HG03378 (cell line): ENCODE results near the gene RIC1.
"Not testable (repeated sequence)": the region's sequence is repeated elsewhere in the genome, so short reads cannot be mapped to it uniquely, and the experiment has no call there.

Experiments
- ATAC-seq: cut with Tn5 transposase; IDR thresholded peaks from one replicate; pipeline ENCODE4 v1.9.1; 2021; ENCODE audit warnings: mild to moderate bottlenecking, moderate library complexity; ENCODE audit not compliant: unreplicated experiment

RIC1 gene

DNA sequence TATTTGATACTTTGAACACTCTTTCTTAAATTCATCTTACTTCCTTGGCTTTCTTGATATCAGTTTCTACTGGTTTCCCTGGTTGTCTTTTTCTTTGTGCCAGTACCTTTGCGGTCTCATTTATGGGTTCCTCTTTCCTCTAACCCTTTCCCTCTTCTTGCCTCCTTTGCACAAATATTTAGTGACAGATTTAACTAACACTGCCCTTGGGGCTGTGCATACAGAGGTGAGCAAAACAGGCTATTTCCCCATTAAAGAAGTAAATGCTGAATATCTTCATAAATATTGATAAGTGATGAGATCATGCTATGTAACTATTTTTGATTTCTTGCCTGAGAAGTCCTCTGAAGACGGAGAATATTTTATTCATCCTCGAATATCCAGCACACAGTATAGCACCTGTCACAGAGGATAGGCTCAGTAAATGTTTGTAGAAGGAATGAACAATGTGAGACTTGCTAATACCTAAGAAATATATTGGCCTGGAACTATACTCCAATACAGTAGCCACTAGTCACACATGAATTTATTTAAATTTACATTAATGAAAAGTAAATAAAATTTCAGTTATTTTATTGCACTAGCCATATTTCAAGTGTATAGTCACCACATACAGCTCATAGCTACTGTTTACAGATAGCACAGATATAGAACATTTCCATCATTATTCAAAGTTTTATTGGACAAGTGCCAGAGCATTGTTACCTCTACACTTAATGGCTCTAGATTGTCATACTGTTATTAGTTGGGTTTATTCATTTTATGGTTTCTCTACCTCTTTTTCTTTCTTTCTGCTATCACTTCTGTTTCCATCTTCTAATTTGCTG is 90.4 kb downstream of the RIC1 start:
- ATAC-seq = no peak

GRCh38 chr9:5720151-5720550 is 91.2 kb downstream of the RIC1 start:
- ATAC-seq = no peak

DNA sequence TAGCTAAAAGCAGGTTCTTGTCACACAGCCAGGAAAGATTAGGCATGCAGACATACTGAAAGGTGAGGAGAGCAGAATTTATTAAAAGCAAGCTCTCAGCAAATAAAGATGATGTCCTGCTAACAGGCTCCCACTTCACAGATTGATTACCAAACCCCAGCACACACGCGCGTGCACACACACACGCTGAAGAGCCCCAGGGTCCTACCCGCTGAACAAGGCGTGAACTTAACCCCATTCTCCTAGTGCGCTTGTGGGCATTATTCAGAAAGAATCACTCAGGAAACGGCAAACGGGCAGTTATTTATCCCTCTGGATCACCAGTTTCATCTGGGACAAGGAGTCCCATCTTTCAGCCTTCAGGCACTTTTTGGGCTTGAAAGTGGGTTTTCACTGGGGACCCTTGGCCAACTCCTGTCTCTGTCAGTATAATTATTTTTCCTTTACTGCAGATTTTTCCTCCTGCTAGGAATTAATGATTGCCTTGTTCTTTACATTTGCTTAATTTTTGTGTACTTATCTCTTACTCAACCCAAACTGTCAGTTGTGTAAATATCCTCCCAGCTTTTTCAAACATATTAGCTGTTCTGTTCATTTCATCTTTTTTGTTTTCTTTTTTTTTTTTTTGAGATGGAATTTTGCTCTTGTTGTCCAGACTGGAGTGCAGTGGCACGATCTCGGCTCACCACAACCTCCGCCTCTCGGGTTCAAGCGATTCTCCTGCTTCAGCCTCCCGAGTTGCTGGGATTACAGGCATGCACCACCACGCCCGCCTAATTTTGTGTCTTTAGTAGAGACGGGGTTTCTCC is 92.6 kb downstream of the RIC1 start:
- ATAC-seq = no peak

DNA sequence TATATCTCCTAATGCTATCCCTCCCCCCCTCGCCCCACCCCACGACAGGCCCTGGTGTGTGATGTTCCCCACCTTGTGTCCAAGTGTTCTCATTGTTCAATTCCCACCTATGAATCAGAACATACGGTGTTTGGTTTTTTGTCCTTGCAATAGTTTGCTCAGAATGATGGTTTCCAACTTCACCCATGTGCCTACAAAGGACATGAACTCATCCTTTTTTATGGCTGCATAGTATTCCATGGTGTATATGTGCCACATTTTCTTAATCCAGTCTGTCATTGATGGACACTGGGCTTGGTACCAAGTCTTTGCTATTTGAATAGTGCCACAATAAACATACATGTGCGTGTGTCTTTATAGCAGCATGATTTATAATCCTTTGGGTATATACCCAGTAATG is 93.8 kb downstream of the RIC1 start:
- ATAC-seq = not testable (repeated sequence)

DNA sequence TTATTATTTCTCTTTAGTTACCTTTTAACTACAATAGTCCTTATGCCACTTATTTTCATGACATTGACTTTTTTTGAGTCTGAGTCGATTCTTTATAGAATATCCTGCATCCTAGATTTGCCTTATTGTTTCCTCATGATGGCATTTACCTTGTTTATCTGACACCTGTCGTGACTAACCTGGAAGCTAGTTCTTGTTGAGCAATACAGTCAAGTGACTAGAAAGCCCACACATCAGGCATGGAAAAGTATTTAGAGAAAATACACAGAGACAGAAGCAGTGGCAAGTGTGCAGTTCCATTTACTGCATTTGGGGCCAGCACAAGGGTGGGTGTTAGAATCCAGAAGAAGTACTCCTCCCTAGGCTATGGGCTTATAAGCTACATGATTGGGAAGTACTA is 106.2 kb downstream of the RIC1 start:
- ATAC-seq = no peak

GRCh38 chr9:5736563-5737346 is 107.8 kb downstream of the RIC1 start:
- no peak for ATAC-seq

DNA sequence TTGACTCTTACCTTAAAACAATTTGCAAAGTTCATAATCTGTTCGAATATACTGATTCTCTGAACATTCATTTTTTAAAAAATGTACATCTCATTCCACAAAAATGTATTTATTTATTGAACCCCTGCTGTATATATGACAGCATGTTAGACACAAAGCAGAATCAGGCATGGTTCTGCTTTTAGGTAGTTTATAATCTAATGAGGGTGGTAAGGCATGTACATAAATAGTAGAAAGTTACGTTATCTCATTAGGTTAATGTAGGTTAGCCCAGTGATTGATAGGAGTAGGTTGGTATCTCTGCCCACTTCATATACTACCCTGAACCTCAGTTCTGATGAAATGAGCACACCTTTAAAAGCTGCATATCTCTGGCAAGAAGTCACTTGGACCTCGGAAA is 114.2 kb downstream of the RIC1 start:
- ATAC-seq = no peak

- no peak for ATAC-seq
These were observed 119.5 kb downstream of the RIC1 start for GRCh38 chr9:5748438-5748837.

DNA sequence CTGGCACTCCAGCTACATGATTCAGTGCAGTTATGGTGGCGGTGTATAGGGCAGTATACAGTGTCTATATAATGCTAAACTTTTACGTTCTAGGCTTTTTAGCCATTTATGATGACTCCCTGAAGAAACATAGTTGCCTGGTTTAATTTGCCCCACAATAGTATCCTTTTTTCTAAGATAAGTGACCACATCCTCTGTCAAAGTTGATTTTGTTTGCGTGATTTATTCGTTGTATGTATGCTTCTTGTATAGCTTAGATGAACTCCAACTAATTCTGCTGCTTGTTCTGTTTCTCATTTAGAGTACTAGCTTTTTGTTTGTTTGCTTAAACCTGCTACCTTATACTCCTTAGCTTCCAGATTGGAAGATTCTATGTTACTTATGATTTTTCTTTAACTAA is 120.4 kb downstream of the RIC1 start:
- ATAC-seq = no peak

GRCh38 chr9:5750569-5750968 is 121.7 kb downstream of the RIC1 start:
- ATAC-seq = no peak

DNA sequence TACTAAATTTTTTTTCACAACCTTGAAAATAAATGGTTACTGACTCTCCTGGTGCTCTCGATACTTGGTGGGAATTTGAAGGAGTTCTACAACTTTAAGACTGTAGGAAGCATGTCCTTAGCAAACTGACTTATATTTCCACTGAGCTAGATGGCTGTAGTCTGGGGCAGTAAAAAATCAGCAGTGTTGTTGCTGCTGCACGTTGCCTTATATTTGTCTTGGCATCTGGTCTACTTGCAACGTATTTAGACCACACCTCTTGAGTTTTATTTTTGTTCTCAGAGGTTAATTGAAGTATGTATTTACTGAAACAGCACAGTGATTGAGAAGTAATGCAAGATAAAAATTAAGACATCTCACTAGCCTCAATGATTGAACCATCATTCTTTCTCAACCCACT is 127.7 kb downstream of the RIC1 start:
- no peak for ATAC-seq

DNA sequence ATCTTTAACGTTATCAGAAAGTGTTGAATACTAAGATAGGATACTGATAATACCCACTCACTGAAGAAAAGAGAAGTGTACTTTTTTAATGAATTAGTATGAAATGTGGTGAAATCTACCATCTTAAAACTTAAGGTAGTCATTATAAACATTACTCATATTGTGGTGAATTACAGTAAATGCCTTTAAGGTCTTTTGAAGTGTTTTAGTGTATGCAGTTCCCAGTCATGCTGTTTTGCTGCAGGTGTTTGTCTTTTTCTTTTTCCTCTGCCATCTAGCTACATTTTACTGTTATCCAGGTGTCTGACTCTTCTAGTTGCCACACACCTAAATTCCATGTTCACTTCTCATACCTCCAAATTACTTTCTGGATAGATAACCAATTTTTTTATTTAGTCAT is 131.4 kb downstream of the RIC1 start:
- no peak for ATAC-seq

- ATAC-seq = no peak
These were observed 133.5 kb downstream of the RIC1 start for GRCh38 chr9:5762421-5762820.

GRCh38 chr9:5764130-5764868 is 135.4 kb downstream of the RIC1 start:
- peak; percentile 78 for ATAC-seq

DNA sequence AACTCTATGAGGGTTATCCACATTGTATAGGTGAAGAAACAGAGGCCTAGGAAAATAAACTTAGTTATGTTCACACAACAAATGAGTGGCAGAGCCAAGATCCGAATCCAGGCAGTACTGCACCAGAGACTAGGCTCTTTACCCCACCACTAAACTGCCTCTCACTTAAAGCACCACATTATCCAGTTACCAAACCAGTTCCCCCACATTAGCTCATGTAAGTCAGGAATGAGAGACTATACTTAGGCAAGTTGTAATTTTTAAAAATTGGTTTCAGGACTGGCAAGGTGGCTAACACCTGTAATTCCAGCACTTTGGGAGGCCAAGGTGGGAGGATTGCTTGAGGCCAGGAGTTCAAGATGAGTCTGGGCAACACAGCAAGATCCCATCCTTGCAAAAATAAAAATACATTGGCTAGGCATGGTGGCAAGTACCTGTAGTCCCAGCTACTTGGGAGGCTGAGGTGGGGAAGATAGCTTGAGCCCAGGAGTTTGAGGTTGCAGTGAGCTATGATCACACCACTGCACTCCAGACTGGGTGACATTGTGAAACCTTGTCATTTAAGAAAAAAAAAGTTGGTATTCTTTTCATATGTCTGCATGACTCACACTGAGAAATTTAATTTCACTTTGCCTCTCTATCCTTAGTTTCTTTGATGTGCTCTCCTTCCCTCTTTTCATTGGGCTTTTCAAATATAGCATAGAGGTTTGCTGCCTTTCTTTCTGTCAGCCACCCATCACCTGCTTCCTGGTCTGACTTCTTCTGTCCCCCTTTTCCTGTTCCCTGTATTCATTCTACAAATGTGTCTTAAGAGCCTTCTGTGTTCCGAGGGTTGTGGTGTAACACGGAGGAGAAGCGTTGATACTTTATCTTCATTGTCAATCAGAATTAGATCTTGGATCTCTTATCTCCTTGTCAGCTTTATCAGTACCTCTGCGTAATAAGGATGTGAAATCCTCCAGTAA is 139.3 kb downstream of the RIC1 start:
- peak; percentile 76 for ATAC-seq

- no peak for ATAC-seq
These were observed 144.6 kb downstream of the RIC1 start for GRCh38 chr9:5773324-5773999.

- ATAC-seq = no peak
These were observed 149.9 kb downstream of the RIC1 start for GRCh38 chr9:5778805-5779204.

DNA sequence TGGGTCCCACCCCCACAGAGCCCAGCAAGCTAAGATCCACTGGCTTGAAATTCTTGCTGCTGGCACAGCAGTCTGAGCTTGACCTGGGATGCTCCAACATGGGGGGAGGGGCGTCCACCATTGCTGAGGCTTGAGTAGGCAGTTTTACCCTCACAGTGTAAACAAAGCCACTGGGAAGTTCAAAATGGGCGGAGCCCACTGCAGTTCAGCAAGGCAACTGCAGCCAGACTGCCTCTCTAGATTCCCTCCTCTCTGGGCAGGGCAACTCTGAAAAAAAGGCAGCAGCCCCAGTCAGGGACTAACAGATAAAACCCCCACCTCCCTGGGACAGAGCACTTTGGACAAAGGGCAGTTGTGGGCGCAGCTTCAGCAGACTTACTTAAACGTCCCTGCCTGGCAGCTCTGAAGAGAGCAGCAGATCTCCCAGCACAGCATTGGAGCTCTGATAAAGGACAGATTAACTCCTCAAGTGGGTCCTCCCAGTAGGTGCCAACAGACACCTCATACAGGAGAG is 150.9 kb downstream of the RIC1 start:
- not testable (repeated sequence) for ATAC-seq

GRCh38 chr9:5783420-5783819 is 154.5 kb downstream of the RIC1 start:
- ATAC-seq = not testable (repeated sequence)
